COLO668 (cell line): Measurements from ENCODE around the gene VCAN.

Experiments
- DNase-seq: peaks from one replicate; lab custom pipeline; 2025; ENCODE audit not compliant: unreplicated experiment; lab: John Stamatoyannopoulos, UW

VCAN gene

GRCh38 chr5:83467371-83468035 is 4.0 kb upstream of the VCAN start:
- no peak for DNase-seq

DNA sequence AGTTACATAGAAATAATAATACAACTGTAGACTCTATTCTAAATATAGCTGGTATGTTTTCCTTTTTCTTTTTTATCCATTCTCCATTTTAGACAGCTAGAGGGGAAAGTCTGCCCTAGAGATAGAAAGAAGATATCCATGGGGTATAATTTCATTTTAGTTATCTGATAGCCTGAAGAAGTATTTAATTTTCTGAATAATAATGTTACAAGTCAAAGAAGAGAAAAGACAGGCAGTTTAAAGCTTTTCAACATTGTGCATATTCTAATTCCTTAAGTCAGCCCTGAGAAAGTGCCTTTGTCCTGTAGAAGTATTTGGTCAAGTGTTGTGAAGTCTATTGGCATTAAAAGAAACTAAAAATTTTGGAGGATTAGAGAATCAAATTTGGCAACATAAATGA is 2.5 kb upstream of the VCAN start:
- DNase-seq = no peak

- no peak for DNase-seq
These were observed 779 bp upstream of the VCAN start for GRCh38 chr5:83470526-83471404.

DNA sequence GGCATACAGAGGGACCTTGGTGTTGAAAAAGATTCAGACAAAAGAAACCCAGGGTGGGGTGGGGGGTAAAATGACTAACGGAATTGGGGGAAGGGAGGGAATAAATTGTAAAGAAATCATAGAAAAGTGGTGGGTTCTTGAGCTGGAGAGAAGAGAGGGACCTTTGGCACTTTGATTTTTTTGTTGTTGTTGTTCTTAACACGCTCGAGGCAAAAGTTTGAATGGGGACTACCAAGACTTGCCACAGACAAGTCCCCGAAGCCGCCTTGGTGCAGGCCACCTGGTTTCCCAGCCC is 616 bp downstream of the VCAN start:
- no peak for DNase-seq

DNA sequence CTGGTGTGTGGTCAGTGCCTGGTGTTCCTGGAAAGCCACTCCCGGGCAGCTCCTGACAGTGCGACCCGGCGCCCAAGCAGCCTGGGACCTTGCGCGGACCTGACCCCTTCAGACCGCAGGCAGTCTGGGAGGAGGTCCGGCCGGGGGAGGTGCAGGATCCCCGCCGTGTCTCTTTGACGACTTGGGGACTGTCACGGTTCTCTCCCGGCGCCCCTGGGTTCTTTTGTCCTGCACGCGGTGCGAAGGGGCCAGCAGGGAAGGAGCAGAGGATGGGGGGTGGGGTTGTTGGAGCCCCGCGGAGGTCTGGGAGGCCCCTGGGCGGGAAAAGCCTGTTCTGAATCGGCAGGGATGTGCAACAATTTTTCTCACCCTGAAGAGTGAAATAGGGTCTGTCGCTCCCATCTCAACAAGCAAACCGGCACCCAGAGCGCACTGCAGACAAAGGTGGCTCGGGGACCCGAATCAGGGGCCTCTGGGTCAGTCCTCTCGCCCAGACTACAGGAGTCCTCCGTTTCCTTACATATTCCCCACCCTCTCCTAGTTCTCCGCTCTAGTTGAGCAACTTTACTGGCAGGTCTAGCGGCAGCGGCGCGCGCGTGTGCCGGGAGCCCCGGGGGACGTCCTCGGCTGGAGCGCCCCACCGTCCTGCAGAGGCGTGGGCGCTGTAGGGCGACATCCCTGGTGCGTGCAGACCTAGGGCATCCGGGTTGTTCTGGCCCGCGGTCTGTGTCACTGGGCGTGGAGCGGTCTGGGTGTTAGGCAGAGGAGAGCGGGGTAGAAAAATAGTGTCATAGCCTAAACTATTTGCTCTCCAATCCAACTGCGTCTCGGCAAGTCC is 1.2 kb downstream of the VCAN start:
- peak; percentile 44 for DNase-seq

DNA sequence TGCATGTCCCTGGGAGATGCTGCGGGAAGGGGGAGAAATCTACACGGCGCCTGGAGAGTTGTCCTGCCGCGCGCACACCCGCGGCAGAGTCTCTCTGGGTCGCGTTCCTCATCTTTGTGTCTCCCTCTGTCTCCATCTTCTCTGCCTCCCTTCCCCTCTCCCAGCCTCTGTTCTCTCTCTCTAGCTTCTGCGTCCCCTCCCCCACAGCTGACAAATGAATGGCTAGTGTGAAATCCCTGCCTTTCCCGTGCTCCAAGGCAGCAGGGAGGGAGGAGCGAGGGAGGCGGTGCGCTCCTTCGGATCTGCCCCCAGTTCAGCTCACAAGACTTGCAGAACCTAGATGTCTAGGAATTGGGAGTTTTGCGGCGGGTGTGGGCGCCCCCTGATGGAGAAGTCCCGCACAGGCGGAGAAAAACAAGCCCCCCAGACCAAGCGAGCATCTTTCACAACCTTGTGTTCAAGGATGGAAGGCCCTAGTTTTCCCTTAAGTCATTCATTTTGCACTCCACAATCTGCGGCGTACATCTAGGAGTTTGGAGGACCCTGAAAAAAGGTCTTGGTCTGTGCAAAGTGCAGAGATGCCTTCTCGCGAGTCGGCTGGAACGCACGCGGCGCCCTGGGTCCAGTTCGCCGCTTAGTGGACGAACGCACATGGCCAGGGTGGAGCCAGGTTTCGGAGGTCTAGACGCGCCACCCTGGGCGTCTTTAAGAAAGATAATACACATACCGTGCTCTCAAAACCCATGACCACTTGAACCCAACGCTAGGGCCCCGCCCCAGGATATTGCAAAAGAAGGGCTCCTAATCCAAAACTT is 2.0 kb downstream of the VCAN start:
- DNase-seq = peak; percentile 60

- DNase-seq = peak; percentile 65
These were observed 2.7 kb downstream of the VCAN start for GRCh38 chr5:83474161-83474796.

DNA sequence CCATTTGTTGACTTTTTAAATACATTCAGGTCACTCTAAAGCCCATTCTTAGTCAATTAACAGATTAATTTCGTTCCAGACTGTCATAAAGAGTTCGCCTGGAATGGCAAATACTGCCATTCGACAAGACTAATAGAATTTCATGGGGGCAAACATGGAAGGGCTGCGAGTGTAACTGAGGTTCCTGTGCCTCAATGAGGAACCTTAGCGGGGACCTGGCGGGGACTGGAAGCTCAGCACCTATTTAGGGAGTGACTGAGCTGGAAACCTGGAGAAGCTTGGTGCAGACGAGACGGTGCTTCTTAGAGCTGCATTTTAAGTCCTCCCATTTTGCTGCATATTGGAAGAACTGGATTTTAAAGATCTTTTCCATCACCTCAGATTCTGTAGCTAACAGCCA is 3.4 kb downstream of the VCAN start:
- no peak for DNase-seq

GRCh38 chr5:83475391-83475863 is 3.9 kb downstream of the VCAN start:
- no peak for DNase-seq

DNA sequence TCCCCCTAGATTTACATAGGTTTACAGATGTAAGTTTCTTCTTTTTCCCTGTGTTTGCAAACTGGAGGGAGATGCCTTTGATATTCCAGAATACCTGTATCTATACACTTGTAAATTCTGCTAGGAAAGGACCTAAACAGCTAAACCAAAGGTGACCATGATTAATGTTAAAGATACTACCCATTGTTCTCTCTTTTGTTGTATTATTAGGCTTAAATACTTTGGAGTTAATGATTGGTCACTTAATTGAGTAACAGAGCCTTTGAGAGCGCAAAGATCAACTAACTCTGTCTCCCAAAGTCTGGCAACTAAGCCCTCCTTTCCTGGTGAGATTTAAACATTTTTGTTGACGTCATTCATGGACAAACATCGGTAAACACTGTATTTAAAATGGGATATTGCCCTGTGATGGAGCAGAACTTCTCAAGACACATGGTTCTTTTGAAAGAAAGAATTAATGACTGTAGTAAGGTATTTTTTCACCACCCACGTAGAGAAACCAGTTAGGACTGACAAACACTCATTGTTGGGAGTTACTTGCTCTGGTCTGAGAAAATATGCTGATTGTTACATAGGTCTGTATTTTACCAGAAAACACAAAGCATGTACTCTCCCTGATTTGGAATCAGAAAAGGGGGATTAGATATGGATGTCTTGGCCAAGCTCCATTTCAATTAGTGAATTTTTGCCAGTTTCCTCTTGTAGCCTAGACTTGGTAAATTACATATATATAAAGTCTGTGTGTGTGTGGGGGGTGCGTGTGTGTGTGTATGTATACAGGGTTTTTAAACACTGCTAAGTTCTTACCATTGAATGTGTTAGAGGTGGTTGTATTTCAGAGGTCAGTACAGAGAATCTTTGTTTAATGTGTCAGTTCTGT is 4.6 kb downstream of the VCAN start:
- DNase-seq = no peak

- DNase-seq = no peak
These were observed 11.4 kb downstream of the VCAN start for GRCh38 chr5:83482961-83483360.

DNA sequence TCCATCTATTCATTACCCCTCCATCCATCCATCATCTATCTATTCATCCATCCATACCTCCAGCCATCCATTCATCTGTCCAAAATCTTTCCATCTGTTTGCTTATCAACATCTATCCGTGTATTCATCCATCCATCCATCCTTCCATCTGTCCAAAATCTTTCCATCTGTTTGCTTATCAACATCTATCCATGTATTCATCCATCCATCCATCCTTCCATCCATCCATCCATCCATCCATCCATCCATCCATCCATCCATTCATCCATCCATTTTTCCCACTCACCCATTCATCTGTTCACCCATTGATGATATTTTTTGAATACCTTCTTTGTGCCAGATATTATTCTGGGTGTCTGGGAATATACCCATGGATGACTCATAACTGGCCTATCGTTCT is 12.8 kb downstream of the VCAN start:
- DNase-seq = no peak

- DNase-seq = no peak
These were observed 14.3 kb downstream of the VCAN start for GRCh38 chr5:83485842-83486241.

DNA sequence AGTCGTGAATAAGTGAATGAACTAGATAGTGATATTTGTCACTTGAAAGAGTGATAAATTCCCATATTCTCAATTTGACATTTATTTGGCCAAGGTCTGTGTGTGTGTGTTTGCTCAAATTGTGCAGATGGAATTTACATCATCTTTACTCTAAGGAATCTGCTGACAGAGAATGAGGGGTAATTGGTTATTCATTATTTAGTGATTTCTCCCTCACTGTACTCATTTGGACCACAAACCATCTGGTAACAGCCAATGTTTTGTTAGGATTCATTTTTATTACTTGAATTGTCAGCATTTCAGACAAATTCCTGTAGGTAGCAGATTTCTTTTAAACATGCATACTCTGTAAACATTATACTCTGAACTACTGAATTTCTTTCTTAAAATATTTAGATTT is 15.6 kb downstream of the VCAN start:
- no peak for DNase-seq

DNA sequence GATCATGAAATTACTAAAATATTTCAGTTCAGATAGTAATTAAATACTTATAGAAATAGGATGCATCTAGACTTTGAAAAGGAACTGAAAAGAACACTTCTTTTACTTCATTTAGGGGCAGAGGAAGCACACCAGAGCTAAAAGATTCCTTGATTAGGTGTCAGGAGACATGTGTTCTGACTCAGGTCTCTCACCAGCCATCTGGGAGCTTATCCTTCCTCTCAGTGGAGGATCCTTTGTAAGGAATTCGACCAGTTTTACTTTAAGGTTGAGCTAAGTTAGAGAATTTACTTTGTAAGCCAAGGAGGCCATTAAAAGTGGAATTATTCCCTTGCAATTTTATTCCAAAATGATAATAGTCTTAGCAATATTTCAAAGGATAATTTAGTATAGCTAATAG is 16.7 kb downstream of the VCAN start:
- DNase-seq = no peak

DNA sequence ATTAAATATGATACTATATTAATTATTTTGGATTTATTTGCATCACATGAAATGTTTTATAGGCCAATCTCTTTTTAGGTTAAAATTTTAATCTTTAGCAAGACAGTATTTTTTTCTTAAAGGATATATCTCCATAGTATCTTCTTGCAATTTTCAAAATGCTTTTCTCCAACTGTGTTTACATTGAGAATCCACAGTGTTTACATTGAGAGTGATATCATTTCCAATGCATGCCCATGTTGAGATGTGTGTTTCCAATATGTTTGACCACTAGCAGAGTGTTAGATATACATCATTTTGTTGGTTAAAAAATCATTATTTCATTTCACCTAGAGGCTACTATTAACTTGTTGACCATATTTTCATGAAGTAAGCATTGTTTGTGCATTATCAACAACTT is 17.3 kb downstream of the VCAN start:
- DNase-seq = no peak

GRCh38 chr5:83490203-83490602 is 18.7 kb downstream of the VCAN start:
- DNase-seq = no peak

- DNase-seq = no peak
These were observed 20.8 kb downstream of the VCAN start for GRCh38 chr5:83492331-83492730.

DNA sequence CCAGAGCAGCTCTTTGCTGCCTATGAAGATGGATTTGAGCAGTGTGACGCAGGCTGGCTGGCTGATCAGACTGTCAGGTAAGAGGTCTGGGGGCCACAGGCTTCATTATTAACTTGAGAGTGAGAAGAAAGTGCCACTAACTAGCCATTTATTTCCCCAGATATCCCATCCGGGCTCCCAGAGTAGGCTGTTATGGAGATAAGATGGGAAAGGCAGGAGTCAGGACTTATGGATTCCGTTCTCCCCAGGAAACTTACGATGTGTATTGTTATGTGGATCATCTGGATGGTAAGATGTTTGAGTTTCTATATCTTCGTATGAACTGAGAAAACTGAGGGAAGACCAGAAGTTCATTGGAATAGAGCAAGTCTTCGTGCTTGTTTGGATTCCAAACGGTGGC is 22.1 kb downstream of the VCAN start:
- DNase-seq = no peak
